Lower leg skin (tissue), 4 donors: ENCODE data around the gene STAT6. TPM values are rescaled to one million over a fixed set of nuclear protein-coding genes. Genes with fewer than 3 reads are reported as not detected.

Source experiments
- DNase-seq, 2 donors: peaks; one replicate each; pipeline ENCODE4 v3.0.0-alpha.2; 2019; ENCODE audit warnings: low spot score in 2 of 2
- H3K4me3 ChIP-seq: fragments of 200-600 bp; sonication (generic); 2 replicates; pipeline ENCODE4 v1.5.1; 2017; ENCODE audit warnings: mild to moderate bottlenecking, low read depth; ENCODE audit not compliant: poor library complexity, severe bottlenecking
- CTCF ChIP-seq, 3 donors: fragments of 450-650 bp; IDR thresholded peaks; one replicate each; pipeline ENCODE4 v1.5.1; 2016; ENCODE audit warnings: antibody characterized with exemption in 3 of 3, mild to moderate bottlenecking in 3 of 3, moderate library complexity in 2 of 3
- POLR2A ChIP-seq, 2 donors: fragments of 450-650 bp; IDR thresholded peaks; one replicate each; pipeline ENCODE4 v1.6.1; 2016 to 2017; ENCODE audit warnings: antibody characterized with exemption in 2 of 2, mild to moderate bottlenecking in 1 of 2, moderate library complexity in 1 of 2
- WGBS, 2 donors: methylation state at CpG; one replicate each; pipeline ENCODE4 v1.1.5; 2018; 5-methylcytosine and 5-hydroxymethylcytosine counted together
- intact Hi-C: fragments of 100-400 bp; cut with DNase I; formaldehyde crosslinking; loops from one replicate; pipeline ENCODE4 v1.15.0; 2023; ENCODE audit warnings: low total_unique reads
- total RNA-seq, 4 donors: library from RNA; depleted of rRNA; stranded (reverse); fragments of >200 nt; gene quantifications; one replicate each; pipeline ENCODE4 v1.1.0, GENCODE V29; 2016

The STAT6 gene
- total RNA-seq, 4 donors from 2014 or later, result 105 to 210 (median 129) TPM

GRCh38 chr12:57093415-57094207 lies 17.6 kb downstream of the STAT6 start:
- TF ChIP-seq POLR2A (IDR thresholded peaks at IDR 0.05) (no peak), CTCF (IDR thresholded peaks at IDR 0.05) (no peak)
- peak; percentile 70 to 94 for DNase-seq

GRCh38 chr12:57092876-57093414 lies 18.2 kb downstream of the STAT6 start:
- no peak for DNase-seq
- 67 to 73% methylated on average over 4 of the region's 4 CpGs for WGBS, 2 donors
- TF ChIP-seq CTCF (IDR thresholded peaks at IDR 0.05) (no peak), POLR2A (IDR thresholded peaks at IDR 0.05) (no peak)
- no peak overlapping the region for H3K4me3 ChIP-seq
- intact Hi-C loops, result no loop called here

More at GRCh38 chr12:57093415-57094207, 17.6 kb downstream of the STAT6 start:
- intact Hi-C loops, result no loop called here
- 42 to 44% methylated on average over 21 to 24 of the region's 24 CpGs for WGBS, 2 donors
- no peak overlapping the region for H3K4me3 ChIP-seq

- no peak for DNase-seq
- no peak overlapping the region for H3K4me3 ChIP-seq
Measured at GRCh38 chr12:57092529-57092862, 18.7 kb downstream of the STAT6 start.

GRCh38 chr12:57091638-57092528 lies 19.3 kb downstream of the STAT6 start:
- DNase-seq, result no peak
- H3K4me3 ChIP-seq, result no peak overlapping the region
- WGBS, 2 donors, result 77% methylated on average over 25 of the region's 25 CpGs
- intact Hi-C loops, result no loop called here
- TF ChIP-seq POLR2A (IDR thresholded peaks at IDR 0.05) (no peak), CTCF (IDR thresholded peaks at IDR 0.05) (no peak)

More at GRCh38 chr12:57092529-57092862, 18.7 kb downstream of the STAT6 start:
- intact Hi-C loops, result no loop called here
- 68 to 70% methylated on average over 5 of the region's 5 CpGs for WGBS, 2 donors
- TF ChIP-seq POLR2A (IDR thresholded peaks at IDR 0.05), result no peak
- TF ChIP-seq CTCF (IDR thresholded peaks at IDR 0.05), result no peak

GRCh38 chr12:57090924-57091637 lies 20.1 kb downstream of the STAT6 start:
- DNase-seq, result no peak
- TF ChIP-seq POLR2A (IDR thresholded peaks at IDR 0.05) (no peak), CTCF (IDR thresholded peaks at IDR 0.05) (no peak)
- no peak overlapping the region for H3K4me3 ChIP-seq
- intact Hi-C loops, result no loop called here
- WGBS, 2 donors, result 44 to 45% methylated on average over 14 to 22 of the region's 22 CpGs
